ENCODE data around the gene PIP4K2B.

- TF ChIP-seq CTCF (conservative IDR thresholded peaks at IDR 0.05) (no peak), EZH2 (IDR thresholded peaks at IDR 0.05; ENCODE audit: low read depth) (no peak)
Measured at GRCh38 chr17:38791162-38791561, 8.2 kb downstream of the PIP4K2B start.
